Body of pancreas (tissue), 4 donors: ENCODE measurements around the gene CCDC51.
"Not testable (repeated sequence)": the region's sequence is repeated elsewhere in the genome, so short reads cannot be mapped to it uniquely, and the experiment has no call there.

Experiments used
- POLR2A ChIP-seq, 3 donors: fragments of 450-650 bp; IDR thresholded peaks; one replicate each; pipeline ENCODE4 v1.6.1; 2016; ENCODE audit warnings: antibody characterized with exemption in 3 of 3, mild to moderate bottlenecking in 2 of 3
- TF ChIP-seq, protein P1 (sequence below), 7 experiments: fragments of 450-650 bp in 4 of 7; fragments of 200-600 bp in 3 of 7; sonication (generic) in 3 of 7; IDR thresholded peaks; one replicate each; pipeline ENCODE4 v1.5.1; 2016 to 2019; ENCODE audit warnings: antibody characterized with exemption in 7 of 7

DNA sequence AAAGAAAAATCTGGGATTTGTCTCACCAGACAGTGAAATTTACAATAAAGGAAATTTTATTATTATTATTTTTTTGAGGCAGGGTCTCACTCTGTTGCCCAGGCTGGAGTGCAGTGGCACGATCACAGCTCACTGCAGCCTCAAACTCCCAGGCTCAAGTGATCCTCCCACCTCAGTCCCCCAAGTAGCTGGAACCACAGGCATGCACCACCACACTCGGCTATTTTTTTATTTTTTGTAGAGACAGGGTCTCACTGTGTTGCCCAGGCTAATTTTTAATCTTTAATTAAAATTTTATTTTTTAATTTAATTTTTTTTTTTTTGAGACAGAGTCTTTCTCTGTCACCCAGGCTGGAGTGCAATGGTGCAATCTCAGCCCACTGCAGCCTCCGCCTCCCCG, 34.1 kb upstream of the CCDC51 start:
- TF ChIP-seq, protein P1, sequence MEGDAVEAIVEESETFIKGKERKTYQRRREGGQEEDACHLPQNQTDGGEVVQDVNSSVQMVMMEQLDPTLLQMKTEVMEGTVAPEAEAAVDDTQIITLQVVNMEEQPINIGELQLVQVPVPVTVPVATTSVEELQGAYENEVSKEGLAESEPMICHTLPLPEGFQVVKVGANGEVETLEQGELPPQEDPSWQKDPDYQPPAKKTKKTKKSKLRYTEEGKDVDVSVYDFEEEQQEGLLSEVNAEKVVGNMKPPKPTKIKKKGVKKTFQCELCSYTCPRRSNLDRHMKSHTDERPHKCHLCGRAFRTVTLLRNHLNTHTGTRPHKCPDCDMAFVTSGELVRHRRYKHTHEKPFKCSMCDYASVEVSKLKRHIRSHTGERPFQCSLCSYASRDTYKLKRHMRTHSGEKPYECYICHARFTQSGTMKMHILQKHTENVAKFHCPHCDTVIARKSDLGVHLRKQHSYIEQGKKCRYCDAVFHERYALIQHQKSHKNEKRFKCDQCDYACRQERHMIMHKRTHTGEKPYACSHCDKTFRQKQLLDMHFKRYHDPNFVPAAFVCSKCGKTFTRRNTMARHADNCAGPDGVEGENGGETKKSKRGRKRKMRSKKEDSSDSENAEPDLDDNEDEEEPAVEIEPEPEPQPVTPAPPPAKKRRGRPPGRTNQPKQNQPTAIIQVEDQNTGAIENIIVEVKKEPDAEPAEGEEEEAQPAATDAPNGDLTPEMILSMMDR (IDR thresholded peaks at IDR 0.05), result not testable (repeated sequence)
- TF ChIP-seq POLR2A (IDR thresholded peaks at IDR 0.05), result not testable (repeated sequence)
